ENCODE data around the gene ODAD2.

Gene ODAD2

DNA sequence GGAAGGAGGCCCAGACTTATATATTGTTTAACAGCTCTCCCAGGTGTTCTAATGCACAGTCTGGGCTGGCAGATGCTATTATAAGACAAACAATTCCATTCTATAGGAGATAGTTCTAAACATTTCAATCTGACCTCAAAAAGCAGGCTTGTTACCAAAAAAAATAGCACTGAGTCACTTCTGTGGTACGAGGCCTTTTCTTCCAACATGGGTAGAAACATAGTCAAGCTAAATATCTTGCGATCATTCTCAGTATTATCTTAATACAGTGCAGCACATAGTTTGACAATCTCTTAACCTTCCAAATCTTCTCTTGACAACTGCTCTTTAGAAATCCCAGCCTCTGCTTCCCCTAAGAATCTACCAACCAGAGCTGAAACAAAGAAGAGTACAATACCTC, 206.7 kb downstream of the ODAD2 start:
- in situ Hi-C loops (cut with MboI; ENCODE audit: low pct_unique_long_range_greater_than_20kb, low sequenced_read_pairs): no loop called here
- no peak for DNase-seq

DNA sequence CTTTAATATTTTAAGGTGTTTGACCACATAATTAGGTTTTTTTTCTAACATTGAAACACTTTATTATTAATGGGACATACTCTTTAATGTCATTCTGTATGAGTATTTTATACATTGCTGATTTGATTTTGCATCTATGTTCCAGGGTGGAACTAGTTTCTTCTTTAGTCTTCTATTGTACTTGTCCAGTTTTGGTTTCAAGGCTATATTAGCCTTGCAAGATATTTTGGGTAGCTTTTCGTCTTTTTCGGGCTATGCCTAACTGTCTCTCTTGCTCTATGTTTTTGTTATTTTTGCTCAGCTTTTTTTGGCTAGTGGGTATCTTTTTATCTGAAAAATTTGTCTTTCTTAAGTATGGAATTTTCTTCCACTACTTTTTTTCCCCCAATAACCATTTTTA, 214.6 kb downstream of the ODAD2 start:
- in situ Hi-C loops (cut with MboI; ENCODE audit: low pct_unique_long_range_greater_than_20kb, low sequenced_read_pairs): no loop called here

DNA sequence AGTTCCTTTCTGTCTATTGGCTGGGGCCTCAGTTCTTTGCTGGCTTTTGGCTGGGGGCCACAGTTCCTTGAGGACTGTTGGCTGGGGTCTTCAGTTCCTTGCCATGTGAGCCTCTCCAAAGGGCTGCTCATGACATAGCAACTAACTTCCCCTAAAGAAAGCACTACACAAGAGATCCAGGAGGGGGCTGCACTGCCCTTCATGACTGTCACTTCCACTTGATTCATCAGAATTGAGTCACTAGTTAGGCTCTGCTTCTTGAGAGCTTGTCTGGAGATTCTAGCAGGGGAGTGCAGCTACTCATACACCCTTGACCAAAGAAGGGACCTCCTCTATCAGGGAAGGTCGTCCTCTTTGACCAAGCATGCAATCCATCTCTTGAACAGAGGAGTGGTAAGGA, 215.2 kb downstream of the ODAD2 start:
- DNase-seq: peak; percentile 43
- in situ Hi-C loops (cut with MboI; ENCODE audit: low pct_unique_long_range_greater_than_20kb, low sequenced_read_pairs): no loop called here

More for the DNA sequence above, 214.6 kb downstream of the ODAD2 start:
- DNase-seq: no peak

DNA sequence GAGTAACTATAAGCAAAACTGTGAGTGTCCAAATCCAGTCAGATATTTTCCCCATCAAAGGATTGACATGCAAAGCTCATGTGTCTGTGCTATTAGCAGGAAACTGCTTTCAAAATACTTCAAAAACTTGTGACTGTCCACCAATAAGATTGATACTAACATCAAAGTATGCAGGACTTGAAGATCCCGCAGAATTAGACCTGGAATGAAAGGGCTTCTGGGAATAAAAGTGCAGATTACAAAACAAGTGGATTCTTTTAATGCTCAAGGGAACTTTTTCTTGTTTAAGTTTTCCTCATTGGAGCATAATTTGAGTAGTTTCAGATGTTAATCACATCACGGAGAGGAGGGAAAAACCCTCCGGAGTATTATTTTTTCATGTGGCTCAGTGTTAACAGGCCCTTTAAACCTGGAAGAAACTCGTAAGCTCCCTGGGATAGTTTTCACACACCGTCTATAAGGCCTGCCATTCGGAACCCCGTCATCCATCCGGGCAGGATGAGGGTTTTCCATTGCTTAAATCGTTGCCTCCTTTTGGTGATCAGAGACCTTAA, 219.3 kb downstream of the ODAD2 start:
- no peak for DNase-seq
- in situ Hi-C loops (cut with MboI; ENCODE audit: low pct_unique_long_range_greater_than_20kb, low sequenced_read_pairs): no loop called here

DNA sequence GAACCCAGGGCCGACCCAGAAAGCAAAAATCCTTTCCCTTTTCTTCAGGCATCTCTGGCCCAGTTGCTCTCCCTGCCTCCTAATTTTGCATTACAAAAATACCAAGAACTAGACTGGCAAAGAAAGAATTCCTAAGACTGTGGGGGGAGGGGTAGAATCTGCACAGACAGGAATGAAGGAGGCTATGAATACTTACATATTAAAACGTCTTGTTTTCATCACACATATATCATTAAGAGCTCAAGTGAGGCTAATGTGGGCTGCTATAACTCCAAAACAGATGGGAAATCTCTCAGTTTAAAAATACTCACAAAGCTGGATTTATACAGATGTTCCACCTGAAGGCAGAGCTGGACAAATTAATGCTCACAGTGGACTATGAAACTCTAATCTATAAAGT, 224.0 kb downstream of the ODAD2 start:
- in situ Hi-C loops (cut with MboI; ENCODE audit: low pct_unique_long_range_greater_than_20kb, low sequenced_read_pairs): no loop called here

DNA sequence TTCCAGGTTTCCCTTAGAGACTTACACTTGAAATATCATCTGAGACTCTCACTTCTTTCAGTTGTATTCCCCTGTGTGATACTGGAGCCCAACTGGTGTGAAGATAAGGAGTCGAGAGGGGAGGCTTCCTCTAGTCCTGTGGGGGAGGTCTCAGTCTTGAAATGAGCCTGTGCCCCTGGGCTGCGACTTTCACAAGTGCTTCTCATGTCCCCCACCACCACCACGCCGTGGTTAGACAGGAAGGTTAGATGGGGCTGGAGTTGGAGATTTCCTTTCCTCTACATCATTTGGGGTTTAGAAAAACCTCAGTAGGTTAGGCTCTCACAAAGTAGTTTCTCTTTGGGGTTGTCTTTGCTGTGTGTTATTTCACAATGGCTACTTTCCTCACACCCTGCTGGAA, 227.6 kb downstream of the ODAD2 start:
- DNase-seq: no peak
- in situ Hi-C loops (cut with MboI; ENCODE audit: low pct_unique_long_range_greater_than_20kb, low sequenced_read_pairs): no loop called here

More for the DNA sequence above, 224.0 kb downstream of the ODAD2 start:
- DNase-seq: no peak

DNA sequence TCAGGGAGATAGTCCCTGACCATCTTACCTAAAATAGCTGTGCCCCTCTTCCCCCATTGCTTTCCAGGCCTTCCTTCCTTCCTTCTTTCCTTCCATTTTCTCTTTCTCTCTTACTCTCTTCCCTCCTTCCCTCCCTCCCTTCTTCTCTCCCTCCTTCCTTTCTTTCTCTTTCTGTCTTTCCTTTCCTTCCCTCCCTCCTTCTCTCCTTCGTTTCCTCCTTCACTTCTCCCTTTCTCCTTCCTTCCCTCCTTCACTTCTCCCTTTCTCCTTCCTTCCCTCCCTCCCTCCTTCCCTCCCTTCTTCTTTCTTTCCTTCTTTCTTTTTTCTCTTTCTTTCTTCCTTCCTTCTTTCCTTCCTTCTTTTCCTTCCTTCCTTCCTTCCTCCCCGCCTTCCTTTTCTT, 228.7 kb downstream of the ODAD2 start:
- in situ Hi-C loops (cut with MboI; ENCODE audit: low pct_unique_long_range_greater_than_20kb, low sequenced_read_pairs): no loop called here
- no peak for DNase-seq

All from KBM-7 (cell line).